ENCODE measurements around the gene AGRN. TPM values are rescaled to one million over a fixed set of nuclear protein-coding genes. Genes with fewer than 3 reads are reported as not detected.

The AGRN gene
- total RNA-seq, 1 experiment from 2014 or later = 134 TPM

GRCh38 chr1:1088029-1088800 is 68.3 kb downstream of the AGRN start:
- no peak overlapping the region for H3K27ac ChIP-seq (ENCODE audit: low read depth, low read length)
- ChIA-PET RAD21 (ENCODE audit: low non-redundant PET in 1 of 2, low total read pairs in 2 of 2, uncharacterized antibody in 2 of 2, unreplicated experiment in 2 of 2) (no interaction called here), POLR2A (interaction anchor here (0.5 kb wide), 1 partner anchor 66 kb away, joined by 3 read pairs; no protein-coding TSS in a partner anchor)

More at GRCh38 chr1:1088029-1088800, 68.3 kb downstream of the AGRN start:
- Histone ChIP-seq H2AFZ (ENCODE audit: low read depth, low read length, poor library complexity, severe bottlenecking) (no peak overlapping the region), H3K9me3 (ENCODE audit: control insufficient read depth in 1 of 2, insufficient read depth in 1 of 2, low read depth in 1 of 2, low read length in 2 of 2) (no peaks in the 10 kb centered on the region), H3K27me3 (ENCODE audit: insufficient read depth, low read length) (no peaks in the 10 kb centered on the region), H3K9ac (ENCODE audit: low read length) (no peak overlapping the region), H3K4me1 (ENCODE audit: control insufficient read depth in 1 of 2, insufficient read depth in 2 of 2, low read length in 2 of 2) (no peaks in the 10 kb centered on the region; a peak in 1 of 4 replicates), H3K4me3 (replicated peaks in 1 of 2; ENCODE audit: low read depth in 1 of 2, low read length in 2 of 2) (no peak overlapping the region), H3K79me2 (ENCODE audit: insufficient read depth, low read length) (no peaks in the 10 kb centered on the region), H3K9me2 (ENCODE audit: insufficient read depth) (no peaks in the 10 kb centered on the region), H3K36me3 (ENCODE audit: control insufficient read depth in 1 of 2, insufficient read depth in 2 of 2, low read length in 2 of 2) (no peaks in the 10 kb centered on the region), H3K4me2 (ENCODE audit: low read length) (no peak overlapping the region), H4K20me1 (ENCODE audit: insufficient read depth) (no peaks in the 10 kb centered on the region)
- ATAC-seq = no peak
- no TSS peak for BruUV-seq (replicated peaks)
- no peak for DNase-seq (ENCODE audit: low read depth, low spot score)
- intact Hi-C loops (cut with micrococcal nuclease) = no loop called here
- CTCF ChIA-PET = no interaction called here
- TF ChIP-seq EZH2 (IDR thresholded peaks at IDR 0.05) (no peak), EGR1 (IDR thresholded peaks at IDR 0.05; ENCODE audit: low read depth) (no peak), REST (IDR thresholded peaks at IDR 0.05; ENCODE audit: low read depth) (no peak), YY1 (IDR thresholded peaks at IDR 0.05; ENCODE audit: extremely low read depth, insufficient replicate concordance, low read depth, low read length) (no peak), POLR2A (IDR thresholded peaks at IDR 0.05; ENCODE audit: borderline replicate concordance, extremely low read depth, insufficient read depth, insufficient read length) (no peak), FOSL1 (IDR thresholded peaks at IDR 0.05; ENCODE audit: low read depth) (no peak), ZBTB33 (IDR thresholded peaks at IDR 0.05; ENCODE audit: extremely low read depth, insufficient replicate concordance, low read length) (no peak), EZH2phosphoT487 (IDR thresholded peaks at IDR 0.05; ENCODE audit: borderline replicate concordance) (no peak), CBX3 (IDR thresholded peaks at IDR 0.05; ENCODE audit: low read depth) (no peak), POLR2AphosphoS5 (IDR thresholded peaks at IDR 0.05; ENCODE audit: low read depth, low read length) (no peak), RAD21 (IDR thresholded peaks at IDR 0.05; ENCODE audit: low read depth) (no peak), ELF1 (IDR thresholded peaks at IDR 0.05; ENCODE audit: borderline replicate concordance, low read depth) (no peak), SIN3A (IDR thresholded peaks at IDR 0.05; ENCODE audit: low read depth) (no peak)

Data from HCT116 (cell line).